Smooth muscle cell (in vitro differentiated cells): ENCODE measurements around the gene PEAK3. TPM values are rescaled to one million over a fixed set of nuclear protein-coding genes. Genes with fewer than 3 reads are reported as not detected.

ENCODE experiments used
- DNase-seq: peaks from one replicate; lab custom pipeline; 2025; ENCODE audit not compliant: unreplicated experiment; lab: John Stamatoyannopoulos, UW
- H2AFZ ChIP-seq: fragments of 200-600 bp; sonication (generic); 2 replicates; pipeline ENCODE4 v1.6.0; 2016; ENCODE audit warnings: antibody characterized with exemption, low read depth, mild to moderate bottlenecking
- H3F3A ChIP-seq: fragments of 200-600 bp; sonication (generic); 2 replicates; pipeline ENCODE4 v1.6.0; 2017; ENCODE audit warnings: antibody characterized with exemption, low read depth
- H3K27ac ChIP-seq: fragments of 200-600 bp; sonication (generic); 2 replicates; pipeline ENCODE4 v1.5.1; 2016; ENCODE audit warnings: low read depth, mild to moderate bottlenecking
- H3K27me3 ChIP-seq: fragments of 200-600 bp; sonication (generic); 2 replicates; pipeline ENCODE4 v1.6.1; 2016; ENCODE audit warnings: low read depth, mild to moderate bottlenecking
- H3K36me3 ChIP-seq: fragments of 200-600 bp; sonication (generic); 2 replicates; pipeline ENCODE4 v1.5.1; 2016; ENCODE audit warnings: low read depth
- H3K4me1 ChIP-seq: fragments of 200-600 bp; sonication (generic); 2 replicates; pipeline ENCODE4 v1.5.1; 2016; ENCODE audit warnings: low read depth
- H3K4me2 ChIP-seq: fragments of 200-600 bp; sonication (generic); 2 replicates; pipeline ENCODE4 v1.6.0; 2016; ENCODE audit warnings: mild to moderate bottlenecking
- H3K4me3 ChIP-seq: fragments of 200-600 bp; sonication (generic); 2 replicates; pipeline ENCODE4 v1.5.1; 2016; ENCODE audit warnings: mild to moderate bottlenecking
- H3K79me2 ChIP-seq: fragments of 200-600 bp; sonication (generic); 2 replicates; pipeline ENCODE4 v1.6.0; 2016; ENCODE audit warnings: low read depth, mild to moderate bottlenecking
- H3K9ac ChIP-seq: fragments of 200-600 bp; sonication (generic); 2 replicates; pipeline ENCODE4 v1.6.0; 2016; ENCODE audit warnings: low read depth
- H3K9me3 ChIP-seq: fragments of 200-600 bp; sonication (generic); replicated peaks from 2 replicates; pipeline ENCODE4 v1.5.1; 2016; ENCODE audit warnings: low read depth
- H4K20me1 ChIP-seq: fragments of 200-600 bp; sonication (generic); 2 replicates; pipeline ENCODE4 v1.6.0; 2016; ENCODE audit warnings: low read depth
- CTCF ChIP-seq: fragments of 200-600 bp; sonication (generic); IDR thresholded peaks from 2 replicates; pipeline ENCODE4 v1.5.1; 2017; ENCODE audit warnings: borderline replicate concordance, mild to moderate bottlenecking, antibody characterized with exemption; ENCODE audit not compliant: insufficient read depth, poor library complexity, severe bottlenecking
- WGBS: methylation state at CpG from one replicate; pipeline ENCODE4 v1.1.7; 2016; ENCODE audit warnings: low lambda C conversion rate; 5-methylcytosine and 5-hydroxymethylcytosine counted together
- polyA plus RNA-seq: library from polyadenylated mRNA; unstranded; fragments of >200 nt; fragmentation: Nextera tagmentation; extraction: Ambion mirVana; gene quantifications from 2 replicates; pipeline ENCODE4 v1.2.1, GENCODE V29; 2016
- total RNA-seq: library from RNA; depleted of rRNA; stranded (reverse); fragments of >200 nt; gene quantifications from 2 replicates; pipeline ENCODE4 v1.2.3, GENCODE V29; 2014

The PEAK3 gene
- total and polyA plus RNA-seq, 2 experiments from 2014 or later, result 0.71 TPM; not detected in 1

- Histone ChIP-seq H3K4me3 (no peak overlapping the region), H3K9ac (no peak overlapping the region), H3K36me3 (no peaks in the 10 kb centered on the region), H3K4me1 (no peaks in the 10 kb centered on the region), H2AFZ (no peak overlapping the region), H3K27me3 (no peaks in the 10 kb centered on the region), H3F3A (no peaks in the 10 kb centered on the region), H4K20me1 (no peaks in the 10 kb centered on the region), H3K9me3 (no peaks in the 10 kb centered on the region), H3K4me2 (no peak overlapping the region), H3K27ac (no peak overlapping the region), H3K79me2 (no peaks in the 10 kb centered on the region)
- WGBS, result 87% methylated on average over 5 of the region's 5 CpGs
- no peak for TF ChIP-seq CTCF
- DNase-seq, result no peak
These were observed 22.6 kb downstream of the PEAK3 start for GRCh38 chr19:2259336-2259735.

- Histone ChIP-seq H3F3A (no peaks in the 10 kb centered on the region), H3K9ac (no peak within 1 kb of the TSS), H2AFZ (no peak within 1 kb of the TSS), H3K27ac (no peak within 1 kb of the TSS), H3K4me2 (no peak within 1 kb of the TSS), H3K4me1 (peaks cover 7% of the 10 kb centered on the region), H3K9me3 (no peaks in the 10 kb centered on the region), H4K20me1 (peaks cover 12% of the 10 kb centered on the region), H3K79me2 (no peaks in the 10 kb centered on the region), H3K4me3 (no peak within 1 kb of the TSS), H3K27me3 (peaks cover 22% of the 10 kb centered on the region), H3K36me3 (no peaks in the 10 kb centered on the region)
- WGBS, result 90% methylated on average over 24 of the region's 24 CpGs
- DNase-seq, result no peak
- TF ChIP-seq CTCF, result no peak
These were observed 25.8 kb downstream of the PEAK3 start, which contains the start of gene JSRP1 for GRCh38 chr19:2255982-2256685. TSS of gene JSRP1 (minus strand) at chr19:2256417. CDS start at chr19:2255314, 1,103 bp downstream.

- H3K79me2 ChIP-seq, result no peaks in the 10 kb centered on the region
- no peak overlapping the region for H3K9ac ChIP-seq
- no peak overlapping the region for H3K4me2 ChIP-seq
- H3K36me3 ChIP-seq, result no peaks in the 10 kb centered on the region
- WGBS, result 95% methylated on average over 16 of the region's 16 CpGs
- H3F3A ChIP-seq, result no peaks in the 10 kb centered on the region
- no peak overlapping the region for H3K4me3 ChIP-seq
- no peak for TF ChIP-seq CTCF
- H4K20me1 ChIP-seq, result peaks cover 12% of the 10 kb centered on the region
- no peak for DNase-seq
- H3K27me3 ChIP-seq, result peaks cover 22% of the 10 kb centered on the region
- peaks cover 7% of the 10 kb centered on the region for H3K4me1 ChIP-seq
- H3K27ac ChIP-seq, result no peak overlapping the region
- H3K9me3 ChIP-seq, result no peaks in the 10 kb centered on the region
- H2AFZ ChIP-seq, result no peak overlapping the region
These were observed 26.7 kb downstream of the PEAK3 start for GRCh38 chr19:2255112-2255845.
